Ovary (tissue), 9 donors: Measurements from ENCODE around the gene SYT17. TPM values are rescaled to one million over a fixed set of nuclear protein-coding genes. Genes with fewer than 3 reads are reported as not detected.

Experiments
- DNase-seq, 5 donors: peaks; one replicate each; pipeline ENCODE4 v3.0.0-alpha.2; 2019 to 2020
- H3K27ac ChIP-seq, 2 donors: fragments of 200-600 bp; one replicate each; pipeline versions ENCODE4 v1.5.1 to v1.8.0; 2019 to 2022
- H3K27me3 ChIP-seq: fragments of 200-600 bp; one replicate; pipeline ENCODE4 v1.8.0; 2022
- H3K36me3 ChIP-seq: fragments of 200-600 bp; sonication (generic); one replicate; pipeline ENCODE4 v1.5.1; 2019
- H3K4me1 ChIP-seq: one replicate; pipeline ENCODE4 v1.8.1; 2013; ENCODE audit warnings: mild to moderate bottlenecking, moderate library complexity; ENCODE audit not compliant: insufficient read depth
- H3K4me3 ChIP-seq: fragments of 200-600 bp; sonication (generic); one replicate; pipeline ENCODE4 v1.5.1; 2017
- H3K9me3 ChIP-seq, 2 donors: fragments of 200-600 bp in 1 of 2; sonication (generic) in 1 of 2; one replicate each; pipeline versions ENCODE4 v1.5.1 to v1.8.1; 2013 to 2019; ENCODE audit warnings: mild to moderate bottlenecking in 1 of 2, moderate library complexity in 1 of 2
- CTCF ChIP-seq, 3 donors: fragments of 450-650 bp in 2 of 3; fragments of 200-600 bp in 1 of 3; IDR thresholded peaks; one replicate each; pipeline versions ENCODE4 v1.5.1 to v1.8.0; 2016 to 2022; ENCODE audit warnings: antibody characterized with exemption in 3 of 3, mild to moderate bottlenecking in 1 of 3
- EP300 ChIP-seq: sonication (generic); formaldehyde crosslinking; IDR thresholded peaks from one replicate; pipeline ENCODE4 v1.6.1; 2017; ENCODE audit warnings: antibody characterized with exemption
- POLR2A ChIP-seq: fragments of 450-650 bp; IDR thresholded peaks from one replicate; pipeline ENCODE4 v1.6.1; 2017; ENCODE audit warnings: antibody characterized with exemption, mild to moderate bottlenecking, moderate library complexity
- WGBS, 3 donors: extraction: QIAGEN DNeasy Blood & Tissue Kit in 1 of 3; methylation state at CpG; one replicate each; pipeline versions ENCODE4 v1.1.5 to v1.1.7; 2013 to 2017; 5-methylcytosine and 5-hydroxymethylcytosine counted together
- intact Hi-C, 4 donors: fragments of 100-400 bp; cut with DNase I; formaldehyde crosslinking; loops; one replicate each; pipeline versions ENCODE4 v1.11.0 to v1.15.1; 2022 to 2023
- polyA plus RNA-seq, 2 donors: library from polyadenylated mRNA; stranded (reverse); fragments of 200-250 nt in 1 of 2; fragments of 350-450 nt in 1 of 2; fragmentation: Illumina TruSeq in 1 of 2; extraction: RNeasy Lipid Tissue Mini Kit (QIAGEN cat#74804) in 1 of 2; gene quantifications; one replicate each; pipeline ENCODE4 v1.2.3, GENCODE V29; 2013 to 2014
- total RNA-seq, 7 donors: library from RNA; depleted of rRNA in 2 of 7; stranded (reverse); fragments of >200 nt in 2 of 7; fragmentation: NEBNext Ultra II Directional in 3 of 7; extraction: Animal tissue kit (Norgen Biotek cat#: 25700) in 3 of 7; gene quantifications; one replicate each; pipeline versions ENCODE4 v1.1.0 to v1.2.4, GENCODE V29; 2016 to 2023
- donor health status: DM: no; HTN: no; CAD: no; lungs with moderate emphysema.
- donor health status: DM: no; HTN: no; CAD: no.
- donor health status: Bipolar disorder and iron deficiency.
- donor health status: DM: yes; HTN: yes; CAD: no.
- donor health status: DM: no; HTN: no; CAD: no.
- donor health status: DM: yes; HTN: yes; CAD: no.

Gene SYT17
- total and polyA plus RNA-seq, 9 donors = 0.36 to 1.5 (median 0.82) TPM

DNA sequence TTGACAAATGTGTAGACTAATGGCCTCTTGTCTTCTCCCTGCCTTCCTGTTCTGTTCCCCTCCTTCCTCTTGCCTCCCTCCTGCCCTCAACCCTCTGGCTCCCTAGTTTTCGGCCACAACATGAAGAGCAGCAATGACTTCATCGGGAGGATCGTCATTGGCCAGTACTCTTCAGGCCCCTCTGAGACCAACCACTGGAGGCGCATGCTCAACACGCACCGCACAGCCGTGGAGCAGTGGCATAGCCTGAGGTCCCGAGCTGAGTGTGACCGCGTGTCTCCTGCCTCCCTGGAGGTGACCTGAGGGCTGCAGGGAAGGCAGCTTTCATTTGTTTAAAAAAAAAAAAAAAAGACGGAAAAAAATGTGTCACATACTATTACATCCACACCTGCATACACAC, 98.7 kb downstream of the SYT17 start:
- intact Hi-C loops = no loop called here
- no peak overlapping the region for H3K4me3 ChIP-seq
- no peaks in the 10 kb centered on the region for H3K36me3 ChIP-seq
- H3K9me3 ChIP-seq = no peaks in the 10 kb centered on the region
- no peaks in the 10 kb centered on the region for H3K4me1 ChIP-seq
- no peak overlapping the region for H3K27ac ChIP-seq
- TF ChIP-seq CTCF (IDR thresholded peaks at IDR 0.05) (no peak), EP300 (no peak), POLR2A (no peak)
- WGBS, 3 donors = 90 to 96% (median 90%) methylated on average over 11 of the region's 11 CpGs
- no peak for DNase-seq
- H3K27me3 ChIP-seq = no peaks in the 10 kb centered on the region

- Histone ChIP-seq H3K4me1 (no peaks in the 10 kb centered on the region), H3K27me3 (no peaks in the 10 kb centered on the region), H3K27ac (no peak overlapping the region), H3K4me3 (no peak overlapping the region), H3K9me3 (no peaks in the 10 kb centered on the region), H3K36me3 (no peaks in the 10 kb centered on the region)
- no peak for TF ChIP-seq CTCF (IDR thresholded peaks at IDR 0.05)
- no peak for TF ChIP-seq EP300
- TF ChIP-seq POLR2A = no peak
- no peak for DNase-seq
- WGBS, 3 donors = 60 to 63% (median 61%) methylated on average over 2 of the region's 2 CpGs
- intact Hi-C loops = no loop called here
These were observed 101.1 kb downstream of the SYT17 start for GRCh38 chr16:19269098-19269497.

DNA sequence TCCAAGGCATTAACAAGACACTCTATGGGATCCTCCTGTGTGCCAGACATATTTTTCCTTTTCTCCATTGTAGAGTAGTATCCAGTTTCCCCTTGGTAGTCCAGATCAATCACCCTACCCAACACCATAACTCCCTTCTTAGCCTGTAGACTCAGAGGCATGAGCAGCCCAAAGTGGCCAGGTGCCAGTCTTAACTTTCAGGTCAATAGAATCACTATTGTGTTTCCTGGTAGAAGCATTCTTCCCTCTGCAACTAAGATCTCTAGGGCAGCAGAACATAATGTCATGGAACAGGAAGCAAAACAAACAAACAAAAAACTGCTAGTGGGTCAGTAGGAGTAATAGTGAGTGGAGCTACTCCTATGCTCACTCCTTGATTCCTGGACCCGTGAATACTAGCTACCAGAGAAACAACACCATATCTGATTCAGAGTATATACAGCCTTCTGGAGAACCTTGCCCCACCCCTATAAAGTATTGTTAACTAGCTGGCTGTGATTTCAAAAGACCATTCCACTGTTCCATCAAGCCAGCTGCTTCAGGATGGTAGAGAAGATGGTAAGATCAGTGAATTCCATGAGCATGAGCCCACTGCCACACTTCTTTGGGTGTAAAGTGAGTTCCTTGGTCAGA, 106.2 kb downstream of the SYT17 start:
- no peak overlapping the region for H3K4me3 ChIP-seq
- no peaks in the 10 kb centered on the region for H3K36me3 ChIP-seq
- no peak for DNase-seq
- intact Hi-C loops = no loop called here
- H3K9me3 ChIP-seq = no peaks in the 10 kb centered on the region
- TF ChIP-seq POLR2A (no peak), EP300 (no peak), CTCF (IDR thresholded peaks at IDR 0.05) (no peak)
- 66 to 80% (median 79%) methylated on average over 1 of the region's 1 CpG for WGBS, 3 donors
- H3K27me3 ChIP-seq = no peaks in the 10 kb centered on the region
- no peak overlapping the region for H3K27ac ChIP-seq
- no peaks in the 10 kb centered on the region for H3K4me1 ChIP-seq

DNA sequence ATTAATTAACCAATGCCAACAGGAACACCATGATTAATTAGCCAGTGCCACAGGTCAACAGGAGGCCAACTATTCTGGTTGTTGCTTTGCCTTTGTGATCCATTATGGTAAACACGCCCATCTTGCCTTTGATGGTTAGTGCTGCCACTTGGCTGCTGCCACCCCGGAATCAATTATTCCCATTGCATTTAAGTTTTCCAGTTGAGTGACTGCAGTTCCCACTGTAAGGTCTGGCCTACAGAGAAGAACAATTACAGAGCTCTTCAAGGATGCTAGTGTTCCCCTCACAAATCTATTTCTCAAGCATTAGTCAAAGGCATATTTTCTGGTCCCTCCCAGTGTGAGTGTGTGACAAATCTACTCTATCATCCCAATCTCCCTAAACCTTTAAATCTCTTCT, 110.4 kb downstream of the SYT17 start:
- 85 to 88% (median 86%) methylated on average over 2 of the region's 2 CpGs for WGBS, 3 donors
- no peak for DNase-seq
- intact Hi-C loops = no loop called here
- Histone ChIP-seq H3K9me3 (no peaks in the 10 kb centered on the region), H3K27me3 (no peaks in the 10 kb centered on the region), H3K4me1 (no peaks in the 10 kb centered on the region), H3K4me3 (no peak overlapping the region), H3K36me3 (no peaks in the 10 kb centered on the region), H3K27ac (no peak overlapping the region)
- TF ChIP-seq EP300 (no peak), POLR2A (no peak), CTCF (IDR thresholded peaks at IDR 0.05) (no peak)
